A549 (cell line): ENCODE measurements around the gene GRID1. TPM values are rescaled to one million over a fixed set of nuclear protein-coding genes. Genes with fewer than 3 reads are reported as not detected.

Source experiments
- ATAC-seq, 2 experiments: fragments of 200-7000 bp in 1 of 2; fragments of >200 bp in 1 of 2; cut with Nextera tagmentation in 1 of 2; cut with Tn5 transposase in 1 of 2; 3 replicates each; pipeline versions ENCODE4 v1.8.0 to v1.9.1; 2018 to 2020; ENCODE audit warnings: mild to moderate bottlenecking in 1 of 2, moderate library complexity in 1 of 2
- CTCF ChIA-PET: fragments of 300-600 bp; sonication (Branson Sonifier 250); formaldehyde crosslinking; extraction: SDS; loops from one replicate; lab custom pipeline; 2021; ENCODE audit warnings: antibody characterized with exemption, inconsistent platforms; lab: Yijun Ruan, JAX
- POLR2A ChIA-PET: fragments of 350-600 bp; formaldehyde crosslinking; extraction: SDS; loops from one replicate; lab custom pipeline; 2021; ENCODE audit warnings: antibody characterized with exemption, inconsistent platforms; lab: Yijun Ruan, JAX
- DNase-seq, 2 experiments: peaks; one replicate each; pipeline versions ENCODE4 v3.0.0 to v3.0.0-alpha.2; 2011 to 2016; ENCODE audit warnings: low read depth in 1 of 2, low spot score in 1 of 2
- FAIRE-seq: peaks from 2 replicates; lab custom pipeline; 2011; peaks lifted over from hg19 to GRCh38; lab: Jason Lieb, UNC
- H3K27ac ChIP-seq, 2 experiments: fragments of >200 bp; sonication (Bioruptor Twin); formaldehyde crosslinking; 3 replicates each; pipeline ENCODE4 v1.5.1; 2016 to 2017
- H3K4me1 ChIP-seq: fragments of >200 bp; sonication (Bioruptor Twin); formaldehyde crosslinking; 3 replicates; pipeline ENCODE4 v1.6.1; 2016
- H3K4me2 ChIP-seq: fragments of >200 bp; sonication (Bioruptor Twin); formaldehyde crosslinking; 3 replicates; pipeline ENCODE4 v1.6.1; 2016
- H3K4me3 ChIP-seq: fragments of >200 bp; sonication (Bioruptor Twin); formaldehyde crosslinking; 3 replicates; pipeline ENCODE4 v1.5.1; 2016
- H3K9me3 ChIP-seq: fragments of >200 bp; sonication (Bioruptor Twin); formaldehyde crosslinking; 3 replicates; pipeline ENCODE4 v1.6.1; 2016
- BHLHE40 ChIP-seq: IDR thresholded peaks from 2 replicates; pipeline ENCODE4 v1.6.1; 2012; ENCODE audit warnings: low read depth, low read length, inconsistent platforms
- ESRRA ChIP-seq: fragments of 150-350 bp; IDR thresholded peaks from 2 replicates; pipeline ENCODE4 v1.6.1; 2014; ENCODE audit warnings: mild to moderate bottlenecking, low read length, borderline replicate concordance
- FOSL2 ChIP-seq, 2 experiments: fragments of 450-650 bp in 1 of 2; fragments of >200 bp in 1 of 2; sonication (Bioruptor Twin) in 1 of 2; formaldehyde crosslinking; IDR thresholded peaks; 2 replicates each; pipeline versions ENCODE4 v1.5.0 to v1.6.1; 2016 to 2020; ENCODE audit warnings: mild to moderate bottlenecking in 1 of 2, moderate library complexity in 1 of 2
- FOXS1 ChIP-seq: fragments of 250-450 bp; sonication (Bioruptor Pico); IDR thresholded peaks from 2 replicates; pipeline ENCODE4 v1.5.0; 2020; ENCODE audit warnings: mild to moderate bottlenecking, moderate library complexity
- GATA3 ChIP-seq: IDR thresholded peaks from 2 replicates; pipeline ENCODE4 v1.6.1; 2012; ENCODE audit warnings: borderline replicate concordance
- HEYL ChIP-seq: fragments of 250-450 bp; sonication (Bioruptor Pico); IDR thresholded peaks from 2 replicates; pipeline ENCODE4 v1.8.0; 2021; ENCODE audit warnings: mild to moderate bottlenecking, moderate library complexity
- HOXA7 ChIP-seq: fragments of 250-450 bp; sonication (Bioruptor Pico); IDR thresholded peaks from 2 replicates; pipeline ENCODE4 v1.5.0; 2020; ENCODE audit warnings: mild to moderate bottlenecking, moderate library complexity
- HOXB5 ChIP-seq: fragments of 250-450 bp; sonication (Bioruptor Pico); IDR thresholded peaks from 2 replicates; pipeline ENCODE4 v1.5.0; 2020; ENCODE audit warnings: mild to moderate bottlenecking, moderate library complexity
- JUN ChIP-seq, 2 experiments: fragments of >200 bp; sonication (Bioruptor Twin); formaldehyde crosslinking; IDR thresholded peaks; 2 replicates in 1 of 2; 3 replicates in 1 of 2; pipeline ENCODE4 v1.6.1; 2016 to 2017
- KDM5A ChIP-seq: fragments of 200-600 bp; sonication (generic); IDR thresholded peaks from 2 replicates; pipeline ENCODE4 v1.6.1; 2016; ENCODE audit warnings: antibody characterized with exemption, mild to moderate bottlenecking
- MAFK ChIP-seq: fragments of 450-650 bp; IDR thresholded peaks from 2 replicates; pipeline ENCODE4 v1.6.1; 2014; ENCODE audit not compliant: partially characterized antibody
- MYC ChIP-seq: IDR thresholded peaks from 2 replicates; pipeline ENCODE4 v1.6.1; 2012; ENCODE audit warnings: mild to moderate bottlenecking, inconsistent platforms, low read length, improper control_type of control experiment, borderline replicate concordance
- NFE2L2 ChIP-seq: fragments of 150-350 bp; conservative IDR thresholded peaks from 2 replicates; pipeline ENCODE4 v1.6.1; 2014; ENCODE audit warnings: low read length
- RARB ChIP-seq: fragments of 250-450 bp; sonication (Bioruptor Pico); IDR thresholded peaks from 2 replicates; pipeline ENCODE4 v1.8.0; 2021; ENCODE audit warnings: mild to moderate bottlenecking, moderate library complexity
- RCOR1 ChIP-seq: fragments of 150-350 bp; IDR thresholded peaks from 2 replicates; pipeline ENCODE4 v1.6.1; 2014; ENCODE audit warnings: antibody characterized with exemption, low read length, low read depth
- RFX5 ChIP-seq: fragments of 450-650 bp; IDR thresholded peaks from 2 replicates; pipeline ENCODE4 v1.7.1; 2014; ENCODE audit warnings: antibody characterized with exemption, mild to moderate bottlenecking, moderate library complexity
- TFCP2L1 ChIP-seq: fragments of 250-450 bp; sonication (Bioruptor Pico); IDR thresholded peaks from 2 replicates; pipeline ENCODE4 v1.5.0; 2021; ENCODE audit warnings: mild to moderate bottlenecking
- ZC3H11A ChIP-seq: fragments of 450-650 bp; IDR thresholded peaks from 2 replicates; pipeline ENCODE4 v1.6.1; 2014; ENCODE audit warnings: antibody characterized with exemption, mild to moderate bottlenecking
- ZFP36 ChIP-seq: fragments of 450-650 bp; IDR thresholded peaks from 2 replicates; pipeline ENCODE4 v1.6.1; 2014; ENCODE audit warnings: borderline replicate concordance; ENCODE audit not compliant: partially characterized antibody
- ZSCAN20 ChIP-seq: fragments of 250-450 bp; sonication (Bioruptor Pico); IDR thresholded peaks from 2 replicates; pipeline ENCODE4 v1.8.0; 2022; ENCODE audit warnings: mild to moderate bottlenecking, moderate library complexity
- WGBS: methylation state at CpG from one replicate; pipeline ENCODE4 v1.1.6; 2017; ENCODE audit errors: missing lambda C conversion rate; 5-methylcytosine and 5-hydroxymethylcytosine counted together
- polyA plus RNA-seq, 4 experiments: library from polyadenylated mRNA; depleted of rRNA in 3 of 4; stranded (reverse); fragments of >200 nt; fragmentation: RNase III in 1 of 4; extraction: RNeasy Plus Mini Kit Qiagen cat#74134 plus additional on column Dnase treatment in 1 of 4; gene quantifications; 2 replicates in 3 of 4; 3 replicates in 1 of 4; pipeline ENCODE4 v1.2.3, GENCODE V29; 2011 to 2017
- TF ChIP-seq, protein P1 (sequence below): fragments of 200-600 bp; sonication (generic); IDR thresholded peaks from 2 replicates; pipeline ENCODE4 v1.6.1; 2016; ENCODE audit warnings: antibody characterized with exemption, mild to moderate bottlenecking, moderate library complexity
- TF ChIP-seq, protein P2 (sequence below): fragments of >200 bp; sonication (Bioruptor Twin); formaldehyde crosslinking; IDR thresholded peaks from 3 replicates; pipeline ENCODE4 v1.6.1; 2016
- TF ChIP-seq, protein P3 (sequence below): fragments of 250-450 bp; sonication (Bioruptor Pico); IDR thresholded peaks from 2 replicates; pipeline ENCODE4 v1.5.0; 2020; ENCODE audit warnings: low read depth, mild to moderate bottlenecking, moderate library complexity
- TF ChIP-seq, protein P4 (sequence below): fragments of 150-350 bp; IDR thresholded peaks from 2 replicates; pipeline ENCODE4 v1.6.1; 2014; ENCODE audit warnings: low read depth, mild to moderate bottlenecking, low read length

Gene GRID1
- polyA plus RNA-seq, 2 of the 4 experiments (the other 2 are of a cell fraction): 0.14 to 0.30 TPM

DNA sequence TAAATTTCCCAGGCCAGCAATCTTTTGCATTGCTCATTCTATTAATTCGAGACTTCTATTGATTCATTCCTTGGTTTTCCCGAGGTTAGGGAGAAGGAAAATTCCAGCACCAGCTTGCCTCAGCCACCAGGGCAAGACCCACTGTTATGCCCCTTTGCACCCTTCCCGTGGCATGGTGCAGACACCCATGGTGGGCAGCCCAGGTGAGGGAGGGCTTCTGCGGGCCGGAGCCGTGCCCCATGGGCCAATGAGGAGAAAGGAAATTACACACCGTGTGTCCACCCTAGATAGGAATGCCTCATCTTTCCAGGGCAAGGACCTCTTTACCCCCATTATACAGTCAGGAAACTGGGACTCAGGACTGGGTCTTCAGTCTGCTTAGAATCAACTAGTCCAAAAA is 4.5 kb upstream of the GRID1 start:
- CTCF ChIA-PET: interaction anchor here (1.1 to 3.3 kb wide), 3 partner anchors 22 to 1830 kb away, joined by 3 to 10 read pairs (median 3); no protein-coding TSS in a partner anchor

DNA sequence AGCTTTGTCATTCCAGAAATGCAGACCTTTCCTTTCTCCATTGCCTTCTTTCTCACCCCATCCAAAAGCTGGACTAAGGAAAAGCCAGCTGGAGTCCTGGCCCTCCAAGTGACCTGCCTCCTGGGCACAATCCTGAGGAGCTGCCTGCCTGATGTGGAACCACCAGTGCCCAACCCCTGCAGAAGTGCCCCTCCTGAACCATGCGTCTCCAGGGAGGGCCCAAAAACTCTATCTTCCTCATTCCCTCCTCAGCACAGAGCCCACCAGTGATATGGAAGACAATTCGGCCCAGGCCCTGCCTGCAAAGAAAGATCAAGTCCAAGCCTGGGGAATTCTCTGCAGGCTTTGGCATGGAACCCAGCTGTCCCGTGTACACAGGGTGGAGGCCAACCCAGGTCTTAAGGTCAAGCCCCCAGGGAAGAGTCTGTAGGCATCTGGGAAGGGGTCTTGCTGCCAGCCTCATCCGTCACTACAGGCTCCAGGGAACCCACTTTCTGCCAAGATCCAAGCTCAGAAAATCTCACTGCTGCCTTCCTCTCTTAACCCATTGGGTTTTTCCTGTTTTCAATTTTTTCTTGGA is 3.5 kb upstream of the GRID1 start:
- 27% methylated on average over 4 of the region's 4 CpGs for WGBS
- no peak for ATAC-seq
- no peak for FAIRE-seq
- POLR2A ChIA-PET: no interaction called here
- H3K27ac ChIP-seq: no peak overlapping the region
- peaks cover 2% of the 10 kb centered on the region; the same call in 1 of the 3 replicates for H3K4me1 ChIP-seq
- H3K4me2 ChIP-seq: no peak overlapping the region
- DNase-seq: no peak
- H3K4me3 ChIP-seq: no peak overlapping the region
- TF ChIP-seq TFCP2L1 (CRISPR knock-in tag) (no peak), FOXS1 (CRISPR knock-in tag) (no peak), HEYL (CRISPR knock-in tag) (no peak), MYC (no peak), ZSCAN20 (CRISPR knock-in tag) (no peak), KDM5A (no peak), GATA3 (no peak), RCOR1 (no peak), HOXB5 (CRISPR knock-in tag) (no peak), HOXA7 (CRISPR knock-in tag) (no peak), MAFK (no peak)
- TF ChIP-seq, protein P1, sequence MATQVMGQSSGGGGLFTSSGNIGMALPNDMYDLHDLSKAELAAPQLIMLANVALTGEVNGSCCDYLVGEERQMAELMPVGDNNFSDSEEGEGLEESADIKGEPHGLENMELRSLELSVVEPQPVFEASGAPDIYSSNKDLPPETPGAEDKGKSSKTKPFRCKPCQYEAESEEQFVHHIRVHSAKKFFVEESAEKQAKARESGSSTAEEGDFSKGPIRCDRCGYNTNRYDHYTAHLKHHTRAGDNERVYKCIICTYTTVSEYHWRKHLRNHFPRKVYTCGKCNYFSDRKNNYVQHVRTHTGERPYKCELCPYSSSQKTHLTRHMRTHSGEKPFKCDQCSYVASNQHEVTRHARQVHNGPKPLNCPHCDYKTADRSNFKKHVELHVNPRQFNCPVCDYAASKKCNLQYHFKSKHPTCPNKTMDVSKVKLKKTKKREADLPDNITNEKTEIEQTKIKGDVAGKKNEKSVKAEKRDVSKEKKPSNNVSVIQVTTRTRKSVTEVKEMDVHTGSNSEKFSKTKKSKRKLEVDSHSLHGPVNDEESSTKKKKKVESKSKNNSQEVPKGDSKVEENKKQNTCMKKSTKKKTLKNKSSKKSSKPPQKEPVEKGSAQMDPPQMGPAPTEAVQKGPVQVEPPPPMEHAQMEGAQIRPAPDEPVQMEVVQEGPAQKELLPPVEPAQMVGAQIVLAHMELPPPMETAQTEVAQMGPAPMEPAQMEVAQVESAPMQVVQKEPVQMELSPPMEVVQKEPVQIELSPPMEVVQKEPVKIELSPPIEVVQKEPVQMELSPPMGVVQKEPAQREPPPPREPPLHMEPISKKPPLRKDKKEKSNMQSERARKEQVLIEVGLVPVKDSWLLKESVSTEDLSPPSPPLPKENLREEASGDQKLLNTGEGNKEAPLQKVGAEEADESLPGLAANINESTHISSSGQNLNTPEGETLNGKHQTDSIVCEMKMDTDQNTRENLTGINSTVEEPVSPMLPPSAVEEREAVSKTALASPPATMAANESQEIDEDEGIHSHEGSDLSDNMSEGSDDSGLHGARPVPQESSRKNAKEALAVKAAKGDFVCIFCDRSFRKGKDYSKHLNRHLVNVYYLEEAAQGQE: no peak
- TF ChIP-seq, protein P2, sequence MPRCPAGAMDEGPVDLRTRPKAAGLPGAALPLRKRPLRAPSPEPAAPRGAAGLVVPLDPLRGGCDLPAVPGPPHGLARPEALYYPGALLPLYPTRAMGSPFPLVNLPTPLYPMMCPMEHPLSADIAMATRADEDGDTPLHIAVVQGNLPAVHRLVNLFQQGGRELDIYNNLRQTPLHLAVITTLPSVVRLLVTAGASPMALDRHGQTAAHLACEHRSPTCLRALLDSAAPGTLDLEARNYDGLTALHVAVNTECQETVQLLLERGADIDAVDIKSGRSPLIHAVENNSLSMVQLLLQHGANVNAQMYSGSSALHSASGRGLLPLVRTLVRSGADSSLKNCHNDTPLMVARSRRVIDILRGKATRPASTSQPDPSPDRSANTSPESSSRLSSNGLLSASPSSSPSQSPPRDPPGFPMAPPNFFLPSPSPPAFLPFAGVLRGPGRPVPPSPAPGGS: no peak
- TF ChIP-seq, protein P3, sequence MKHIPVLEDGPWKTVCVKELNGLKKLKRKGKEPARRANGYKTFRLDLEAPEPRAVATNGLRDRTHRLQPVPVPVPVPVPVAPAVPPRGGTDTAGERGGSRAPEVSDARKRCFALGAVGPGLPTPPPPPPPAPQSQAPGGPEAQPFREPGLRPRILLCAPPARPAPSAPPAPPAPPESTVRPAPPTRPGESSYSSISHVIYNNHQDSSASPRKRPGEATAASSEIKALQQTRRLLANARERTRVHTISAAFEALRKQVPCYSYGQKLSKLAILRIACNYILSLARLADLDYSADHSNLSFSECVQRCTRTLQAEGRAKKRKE (CRISPR knock-in tag): no peak
- H3K9me3 ChIP-seq: no peaks in the 10 kb centered on the region
- CTCF ChIA-PET: interaction anchor here (1.0 to 3.9 kb wide), 3 partner anchors 8 to 1829 kb away, joined by 3 to 24 read pairs (median 10); no protein-coding TSS in a partner anchor

More for the DNA sequence above, 4.5 kb upstream of the GRID1 start:
- Histone ChIP-seq H3K4me3 (no peak overlapping the region), H3K4me2 (no peak overlapping the region), H3K9me3 (no peaks in the 10 kb centered on the region), H3K27ac (no peak overlapping the region), H3K4me1 (no peaks in the 10 kb centered on the region; the same call in 2 of the 3 replicates)
- ATAC-seq: no peak
- no peak for DNase-seq
- TF ChIP-seq ESRRA: no peak
- TF ChIP-seq, protein P4, sequence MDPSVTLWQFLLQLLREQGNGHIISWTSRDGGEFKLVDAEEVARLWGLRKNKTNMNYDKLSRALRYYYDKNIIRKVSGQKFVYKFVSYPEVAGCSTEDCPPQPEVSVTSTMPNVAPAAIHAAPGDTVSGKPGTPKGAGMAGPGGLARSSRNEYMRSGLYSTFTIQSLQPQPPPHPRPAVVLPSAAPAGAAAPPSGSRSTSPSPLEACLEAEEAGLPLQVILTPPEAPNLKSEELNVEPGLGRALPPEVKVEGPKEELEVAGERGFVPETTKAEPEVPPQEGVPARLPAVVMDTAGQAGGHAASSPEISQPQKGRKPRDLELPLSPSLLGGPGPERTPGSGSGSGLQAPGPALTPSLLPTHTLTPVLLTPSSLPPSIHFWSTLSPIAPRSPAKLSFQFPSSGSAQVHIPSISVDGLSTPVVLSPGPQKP: no peak
- TF ChIP-seq ZC3H11A: no peak
- TF ChIP-seq JUN (IDR thresholded peaks at IDR 0.05): no peak
- no peak for TF ChIP-seq RFX5
- no peak for TF ChIP-seq FOSL2 (IDR thresholded peaks at IDR 0.05)
- no peak for TF ChIP-seq FOSL2 (CRISPR knock-in tag; IDR thresholded peaks at IDR 0.05)
- TF ChIP-seq RARB (CRISPR knock-in tag): no peak
- TF ChIP-seq, protein P2: no peak
- TF ChIP-seq BHLHE40: no peak
- no peak for TF ChIP-seq NFE2L2
- no peak for TF ChIP-seq MYC
- TF ChIP-seq ZFP36: no peak
- 42% methylated on average over 7 of the region's 7 CpGs for WGBS
- FAIRE-seq: no peak
- POLR2A ChIA-PET: no interaction called here
